PC-3 (cell line): ENCODE data around the gene C19orf53. TPM values are rescaled to one million over a fixed set of nuclear protein-coding genes. Genes with fewer than 3 reads are reported as not detected.

Source experiments
- ATAC-seq: fragments of 200-7000 bp; cut with Tn5 transposase; 2 replicates; pipeline ENCODE4 v1.9.1; 2020; ENCODE audit warnings: mild to moderate bottlenecking, moderate library complexity
- BruUV-seq: library from RNA; stranded (reverse); fragments of 400-500 nt; replicated peaks from 2 replicates; lab custom pipeline; 2021; lab: Mats Ljungman, UMichigan
- CTCF ChIA-PET: fragments of 300-600 bp; sonication (Branson Sonifier 250); formaldehyde crosslinking; loops from one replicate; lab custom pipeline; 2022; ENCODE audit warnings: antibody characterized with exemption; lab: Charles Lee
- POLR2A ChIA-PET: fragments of 300-600 bp; sonication (Branson Sonifier 250); formaldehyde crosslinking; loops from one replicate; lab custom pipeline; 2022; ENCODE audit warnings: antibody characterized with exemption; ENCODE audit not compliant: unreplicated experiment; lab: Charles Lee
- DNase-seq: peaks from one replicate; pipeline ENCODE4 v3.0.0-alpha.2; 2015
- H2AFZ ChIP-seq: fragments of 300-600 bp; sonication (generic); 2 replicates; pipeline ENCODE4 v1.6.0; 2016; ENCODE audit warnings: antibody characterized with exemption, low read length
- H3F3A ChIP-seq: fragments of 300-600 bp; sonication (generic); one replicate; pipeline ENCODE4 v1.6.0; 2017; ENCODE audit warnings: antibody characterized with exemption, low read length, control low read depth, mild to moderate bottlenecking; ENCODE audit not compliant: unreplicated experiment
- H3K27ac ChIP-seq: fragments of 300-600 bp; sonication (generic); 2 replicates; pipeline ENCODE4 v1.5.1; 2016; ENCODE audit warnings: mild to moderate bottlenecking, low read length
- H3K27me3 ChIP-seq: fragments of 300-600 bp; sonication (generic); 2 replicates; pipeline ENCODE4 v1.6.1; 2016; ENCODE audit warnings: low read length, mixed read lengths
- H3K36me3 ChIP-seq: fragments of 300-600 bp; sonication (generic); 2 replicates; pipeline ENCODE4 v1.6.1; 2016; ENCODE audit warnings: low read depth, mixed run types, low read length, mixed read lengths
- H3K4me1 ChIP-seq: fragments of 300-600 bp; sonication (generic); 2 replicates; pipeline ENCODE4 v1.5.1; 2016; ENCODE audit warnings: low read length; ENCODE audit not compliant: insufficient read depth
- H3K4me2 ChIP-seq: fragments of 300-600 bp; sonication (generic); 2 replicates; pipeline ENCODE4 v1.6.0; 2016; ENCODE audit warnings: low read length
- H3K4me3 ChIP-seq: fragments of 300-600 bp; sonication (generic); 2 replicates; pipeline ENCODE4 v1.5.1; 2016; ENCODE audit warnings: mild to moderate bottlenecking, low read length, mixed read lengths
- H3K79me2 ChIP-seq: fragments of 300-600 bp; sonication (generic); 2 replicates; pipeline ENCODE4 v1.6.1; 2017; ENCODE audit warnings: low read length, mixed read lengths
- H3K9ac ChIP-seq: fragments of 300-600 bp; sonication (generic); 2 replicates; pipeline ENCODE4 v1.6.0; 2016; ENCODE audit warnings: mild to moderate bottlenecking, low read length
- H3K9me2 ChIP-seq: fragments of 300-600 bp; sonication (generic); replicated peaks from 2 replicates; pipeline ENCODE4 v1.6.1; 2016; ENCODE audit warnings: mixed run types, low read length, mixed read lengths
- H3K9me3 ChIP-seq: fragments of 300-600 bp; sonication (generic); 2 replicates; pipeline ENCODE4 v1.6.1; 2016; ENCODE audit warnings: low read length, mixed read lengths
- H4K20me1 ChIP-seq: fragments of 300-600 bp; sonication (generic); 2 replicates; pipeline ENCODE4 v1.6.1; 2016; ENCODE audit warnings: low read length, mixed read lengths
- CTCF ChIP-seq: fragments of 300-600 bp; sonication (generic); conservative IDR thresholded peaks from 2 replicates; pipeline ENCODE4 v1.5.1; 2017; ENCODE audit warnings: antibody characterized with exemption, low read depth, mild to moderate bottlenecking, low read length
- EZH2 ChIP-seq: fragments of 300-600 bp; sonication (generic); IDR thresholded peaks from one replicate; pipeline ENCODE4 v1.6.1; 2017; ENCODE audit warnings: antibody characterized with exemption, mild to moderate bottlenecking, low read length; ENCODE audit not compliant: unreplicated experiment
- EZH2phosphoT487 ChIP-seq: fragments of 300-600 bp; sonication (generic); IDR thresholded peaks from 2 replicates; pipeline ENCODE4 v1.6.1; 2018; ENCODE audit warnings: mild to moderate bottlenecking, antibody characterized with exemption, low read length, borderline replicate concordance
- intact Hi-C: fragments of 100-400 bp; cut with micrococcal nuclease; formaldehyde crosslinking; loops from 2 replicates; pipeline ENCODE4 v1.9.0; 2023
- total RNA-seq: library from RNA; depleted of rRNA; stranded (reverse); fragments of >200 nt; gene quantifications from 2 replicates; pipeline ENCODE4 v1.2.3, GENCODE V29; 2014

C19orf53 gene
- total RNA-seq, 1 experiment from 2014 or later: 341 TPM

- Histone ChIP-seq H3K9me3 (no peaks in the 10 kb centered on the region), H3K4me1 (peaks cover 23% of the 10 kb centered on the region), H3K27ac (peak overlapping the region; percentile 95), H3K9me2 (no peaks in the 10 kb centered on the region), H3K79me2 (peaks cover 21% of the 10 kb centered on the region), H3K4me3 (peak overlapping the region; percentile 88), H2AFZ (no peak overlapping the region; the same call in 1 of the 2 replicates), H3F3A (peaks cover 5% of the 10 kb centered on the region), H3K9ac (peak overlapping the region; percentile 69), H4K20me1 (no peaks in the 10 kb centered on the region), H3K4me2 (peak overlapping the region; percentile 92), H3K36me3 (no peaks in the 10 kb centered on the region), H3K27me3 (no peaks in the 10 kb centered on the region)
- DNase-seq (peak; percentile 34), ATAC-seq (peak; percentile 9)
- intact Hi-C loops: loop anchor here (1.0 to 2.0 kb wide), 2 partner anchors 37 to 67 kb away; no protein-coding TSS in a partner anchor
- CTCF ChIA-PET: no interaction called here
- POLR2A ChIA-PET: interaction anchor here (0.6 to 1.6 kb wide), 7 partner anchors 13 to 211 kb away, joined by 3 to 15 read pairs (median 3); partner anchors contain the start of gene RFX1
- TF ChIP-seq CTCF (no peak), EZH2phosphoT487 (no peak), EZH2 (no peak)
- no TSS peak for BruUV-seq
Observed at GRCh38 chr19:13795595-13796300, 21.5 kb downstream of the C19orf53 start.

- peak overlapping the region; percentile 95 for H3K27ac ChIP-seq
- H3K27me3 ChIP-seq: no peaks in the 10 kb centered on the region
- H3K4me2 ChIP-seq: peak overlapping the region; percentile 92
- H3K9me3 ChIP-seq: no peaks in the 10 kb centered on the region
- H3K4me3 ChIP-seq: peak overlapping the region; percentile 88
- CTCF ChIA-PET: interaction anchor here (0.5 to 0.6 kb wide), 2 partner anchors 65 to 771 kb away, joined by 3 to 4 read pairs; no protein-coding TSS in a partner anchor
- peak; percentile 51 for ATAC-seq
- peaks cover 21% of the 10 kb centered on the region for H3K79me2 ChIP-seq
- H4K20me1 ChIP-seq: no peaks in the 10 kb centered on the region
- H3K4me1 ChIP-seq: peaks cover 23% of the 10 kb centered on the region
- no peaks in the 10 kb centered on the region for H3K36me3 ChIP-seq
- no peaks in the 10 kb centered on the region for H3K9me2 ChIP-seq
- no TSS peak for BruUV-seq
- POLR2A ChIA-PET: interaction anchor here (0.9 to 1.6 kb wide), 4 partner anchors 41 to 210 kb away, joined by 3 to 15 read pairs (median 4); partner anchors contain the start of gene RFX1
- peaks cover 5% of the 10 kb centered on the region for H3F3A ChIP-seq
- DNase-seq: peak; percentile 97
- peak overlapping the region; percentile 74 for H3K9ac ChIP-seq
- peak overlapping the region; percentile 22; the same call in 1 of the 2 replicates for H2AFZ ChIP-seq
- peak; percentile 61 for TF ChIP-seq CTCF
- TF ChIP-seq EZH2: no peak
- intact Hi-C loops: loop anchor here (2.0 kb wide), 1 partner anchor 36 kb away; no protein-coding TSS in a partner anchor
Observed at GRCh38 chr19:13796301-13797057, 22.2 kb downstream of the C19orf53 start.
